Heart left ventricle (tissue), 13 donors: ENCODE results near the gene CCDC69.

Experiments used
- CTCF ChIP-seq, 12 donors: fragments of 200-600 bp; sonication (generic) in 4 of 12; IDR thresholded peaks; one replicate each; pipeline versions ENCODE4 v1.5.0 to v1.8.0; 2018 to 2022; ENCODE audit warnings: antibody characterized with exemption in 12 of 12, mild to moderate bottlenecking in 5 of 12
- POLR2A ChIP-seq, 2 donors: fragments of 450-650 bp; IDR thresholded peaks; one replicate each; pipeline ENCODE4 v1.6.1; 2017; ENCODE audit warnings: antibody characterized with exemption in 2 of 2, mild to moderate bottlenecking in 2 of 2, moderate library complexity in 2 of 2
- donor health status: ischemic (EF 13 %, LVEDD 7.1; RV severe dilation, severe dysfunction).
- donor health status: DM: no; HTN: yes; CAD: no.
- donor health status: DM: no; HTN: no; CAD: no.
- donor health status: ischemic (EF 25% LVEDD 6.9; RV normal size, moderate dysfunction).
- donor health status: ischemic (EF 25% LVEDD 5.7; RV mildly dilated, moderate dysfunction).
- donor health status: ischemic (EF 35%, LVEDD 5.7; RV mildly dilated, moderate dysfunction).
- donor health status: nonischemic (EF 11% LVEDD 7.7; RV severe dilation, severe dysfunction).
- donor health status: DM: yes; HTN: yes; CAD: no.
- donor health status: PGD.
- donor health status: ischemic (EF 29% LVEDD 5.4; RV normal size, mild dysfunction).
- donor health status: nonischemic (EF 23%, LVEDD 6.1; RV moderate dilation, normal function).

GRCh38 chr5:151173711-151174611 is 49.9 kb downstream of the CCDC69 start:
- TF ChIP-seq CTCF (IDR thresholded peaks at IDR 0.05) (no peak), POLR2A (IDR thresholded peaks at IDR 0.05) (no peak)
